Uterus (tissue), 2 donors: ENCODE results near the gene EIF4EBP2.

Experiments
- POLR2A ChIP-seq, 2 donors: fragments of 450-650 bp; IDR thresholded peaks; one replicate each; pipeline ENCODE4 v1.6.1; 2016; ENCODE audit warnings: antibody characterized with exemption in 2 of 2, mild to moderate bottlenecking in 1 of 2, moderate library complexity in 1 of 2
- TF ChIP-seq, protein P1 (sequence below), 4 experiments: fragments of 200-600 bp in 2 of 4; fragments of 450-650 bp in 2 of 4; sonication (generic) in 2 of 4; IDR thresholded peaks; one replicate each; pipeline ENCODE4 v1.5.1; 2016 to 2019; ENCODE audit warnings: antibody characterized with exemption in 4 of 4, mild to moderate bottlenecking in 2 of 4, moderate library complexity in 1 of 4

GRCh38 chr10:70358446-70358845 lies 45.5 kb upstream of the EIF4EBP2 start:
- TF ChIP-seq, protein P1, sequence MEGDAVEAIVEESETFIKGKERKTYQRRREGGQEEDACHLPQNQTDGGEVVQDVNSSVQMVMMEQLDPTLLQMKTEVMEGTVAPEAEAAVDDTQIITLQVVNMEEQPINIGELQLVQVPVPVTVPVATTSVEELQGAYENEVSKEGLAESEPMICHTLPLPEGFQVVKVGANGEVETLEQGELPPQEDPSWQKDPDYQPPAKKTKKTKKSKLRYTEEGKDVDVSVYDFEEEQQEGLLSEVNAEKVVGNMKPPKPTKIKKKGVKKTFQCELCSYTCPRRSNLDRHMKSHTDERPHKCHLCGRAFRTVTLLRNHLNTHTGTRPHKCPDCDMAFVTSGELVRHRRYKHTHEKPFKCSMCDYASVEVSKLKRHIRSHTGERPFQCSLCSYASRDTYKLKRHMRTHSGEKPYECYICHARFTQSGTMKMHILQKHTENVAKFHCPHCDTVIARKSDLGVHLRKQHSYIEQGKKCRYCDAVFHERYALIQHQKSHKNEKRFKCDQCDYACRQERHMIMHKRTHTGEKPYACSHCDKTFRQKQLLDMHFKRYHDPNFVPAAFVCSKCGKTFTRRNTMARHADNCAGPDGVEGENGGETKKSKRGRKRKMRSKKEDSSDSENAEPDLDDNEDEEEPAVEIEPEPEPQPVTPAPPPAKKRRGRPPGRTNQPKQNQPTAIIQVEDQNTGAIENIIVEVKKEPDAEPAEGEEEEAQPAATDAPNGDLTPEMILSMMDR (IDR thresholded peaks at IDR 0.05): no peak
- TF ChIP-seq POLR2A (IDR thresholded peaks at IDR 0.05): no peak
